GM19025 (cell line): ENCODE results near the gene ABCB8.

ENCODE experiments used
- ATAC-seq: cut with Tn5 transposase; IDR thresholded peaks from one replicate; pipeline ENCODE4 v1.9.1; 2021; ENCODE audit warnings: mild to moderate bottlenecking, low read depth, moderate library complexity; ENCODE audit not compliant: unreplicated experiment

The ABCB8 gene

GRCh38 chr7:151082141-151083070 is 54.2 kb downstream of the ABCB8 start:
- ATAC-seq: no peak

- peak; percentile 41 for ATAC-seq
Observed at GRCh38 chr7:151083071-151083823, 55.0 kb downstream of the ABCB8 start, which contains the start of gene TMUB1. TSS of gene TMUB1 (minus strand) at chr7:151083493. CDS start at chr7:151082563, 930 bp downstream.

- ATAC-seq: no peak
Observed at GRCh38 chr7:151083824-151084160, 55.5 kb downstream of the ABCB8 start.

- no peak for ATAC-seq
Observed at GRCh38 chr7:151085329-151085690, 57.1 kb downstream of the ABCB8 start.

- ATAC-seq: peak; percentile 42
Observed at GRCh38 chr7:151085691-151086620, 57.7 kb downstream of the ABCB8 start, which contains the start of gene AGAP3. TSS of gene AGAP3 (plus strand) at chr7:151086475. CDS start at chr7:151086742, 267 bp downstream.

GRCh38 chr7:151086802-151087244 is 58.6 kb downstream of the ABCB8 start:
- ATAC-seq: no peak

- ATAC-seq: no peak
Observed at GRCh38 chr7:151087245-151088018, 59.2 kb downstream of the ABCB8 start.

GRCh38 chr7:151088019-151088855 is 60.0 kb downstream of the ABCB8 start:
- no peak for ATAC-seq

GRCh38 chr7:151088856-151089699 is 60.8 kb downstream of the ABCB8 start:
- no peak for ATAC-seq

GRCh38 chr7:151089893-151090730 is 61.9 kb downstream of the ABCB8 start:
- ATAC-seq: no peak

GRCh38 chr7:151091003-151091402 is 62.8 kb downstream of the ABCB8 start:
- no peak for ATAC-seq

GRCh38 chr7:151091431-151091830 is 63.2 kb downstream of the ABCB8 start:
- no peak for ATAC-seq

- no peak for ATAC-seq
Observed at GRCh38 chr7:151091988-151092387, 63.7 kb downstream of the ABCB8 start.

- ATAC-seq: no peak
Observed at GRCh38 chr7:151093748-151094147, 65.5 kb downstream of the ABCB8 start.

GRCh38 chr7:151094675-151095074 is 66.4 kb downstream of the ABCB8 start:
- ATAC-seq: no peak

- no peak for ATAC-seq
Observed at GRCh38 chr7:151095123-151095797, 67.0 kb downstream of the ABCB8 start.
